ENCODE data around the gene FBXO46. TPM values are rescaled to one million over a fixed set of nuclear protein-coding genes. Genes with fewer than 3 reads are reported as not detected.

Gene FBXO46
- total and polyA plus RNA-seq, 2 donors (not counting 1 experiment from before 2014, with no cell fraction given): 19.9 to 44.5 TPM

DNA sequence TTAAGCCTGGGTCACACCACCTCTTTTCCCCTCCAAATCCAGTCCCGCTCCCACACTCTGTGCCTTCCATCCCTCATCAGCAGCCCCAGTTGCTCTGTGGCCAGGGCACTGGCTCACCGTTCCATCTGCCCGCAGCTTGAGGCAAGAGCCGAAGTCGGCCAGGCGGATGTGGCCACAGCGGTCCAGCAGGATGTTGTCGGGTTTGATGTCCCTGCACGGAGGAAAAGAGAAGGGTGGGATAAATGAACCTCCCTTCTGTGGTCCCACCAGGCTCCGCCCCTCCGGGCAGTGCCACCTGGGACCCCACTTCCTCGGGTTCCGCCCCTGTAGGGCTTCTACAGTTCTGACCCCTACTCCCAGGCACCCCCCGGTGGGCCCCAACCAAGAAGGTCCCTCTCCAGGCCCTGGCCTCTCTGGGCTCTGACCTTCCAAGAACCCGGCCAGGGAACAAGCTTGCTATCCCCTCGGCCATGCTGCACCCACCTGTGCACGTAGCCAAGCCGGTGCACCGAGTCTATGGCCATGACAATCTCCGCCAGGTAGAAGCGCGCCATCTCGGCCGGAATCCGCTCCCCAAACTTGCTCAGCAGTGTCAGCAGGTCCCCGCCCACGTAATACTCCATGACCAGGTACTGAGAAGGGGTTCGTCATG is 47.4 kb upstream of the FBXO46 start:
- Mint-ChIP-seq H3K9me3 (ENCODE audit: insufficient read depth) (no peaks in the 10 kb centered on the region), H3K27ac (no peak overlapping the region), H3K27me3 (peaks cover 10% of the 10 kb centered on the region), H3K4me3 (no peak overlapping the region), H3K4me1 (peaks cover 24% of the 10 kb centered on the region)
- TF ChIP-seq CTCF (IDR thresholded peaks at IDR 0.05) (no peak), EZH2 (IDR thresholded peaks at IDR 0.05; ENCODE audit: borderline replicate concordance, insufficient read depth, low read depth, low read length, poor library complexity, severe bottlenecking) (no peak)
- peak overlapping the region; percentile 92 for H3K4me2 ChIP-seq (replicated peaks; ENCODE audit: low read depth, low read length, poor library complexity, severe bottlenecking)
- no peak overlapping the region for H2AFZ ChIP-seq (ENCODE audit: insufficient read depth, low read depth, low read length, poor library complexity, severe bottlenecking)
- ATAC-seq (ENCODE audit: low read depth): no peak
- peaks cover 54% of the 10 kb centered on the region for H4K20me1 ChIP-seq (ENCODE audit: control insufficient read depth, insufficient read depth, low read length, poor library complexity, severe bottlenecking)
- H3K9me3 ChIP-seq (ENCODE audit: control extremely low read depth in 1 of 3, control insufficient read depth in 2 of 3, insufficient read depth in 1 of 3, low read length in 2 of 3): peaks cover 0 to 4% (median 0%) of the 10 kb centered on the region in 3 donors
- peaks cover 17 to 22% of the 10 kb centered on the region in 2 donors for H3K4me1 ChIP-seq (ENCODE audit: control insufficient read depth in 2 of 2, insufficient read depth in 2 of 2, low read length in 2 of 2)
- CTCF ChIA-PET: no interaction called here
- no peak overlapping the region for H3K9ac ChIP-seq (ENCODE audit: low read length)
- H3K27ac ChIP-seq (ENCODE audit: low read length in 2 of 2): no peak overlapping the region
- H3K27me3 ChIP-seq (replicated peaks in 1 of 4; ENCODE audit: control extremely low read depth in 1 of 4, control insufficient read depth in 3 of 4, insufficient read depth in 4 of 4, low read length in 3 of 4): peaks cover 0 to 23% (median 2%) of the 10 kb centered on the region in 4 experiments
- WGBS (ENCODE audit: insufficient coverage): 98% methylated on average over 27 of the region's 28 CpGs
- POLR2A ChIA-PET: no interaction called here
- no peaks in the 10 kb centered on the region for H3K79me2 ChIP-seq (ENCODE audit: control insufficient read depth, insufficient read depth, low read length)
- peaks cover 0 to 11% of the 10 kb centered on the region in 2 experiments for H3K36me3 ChIP-seq (replicated peaks in 1 of 2; ENCODE audit: control extremely low read depth in 1 of 2, control insufficient read depth in 1 of 2, extremely low read depth in 1 of 2, insufficient read depth in 2 of 2, low read length in 1 of 2)
- no peak for DNase-seq
- H3K4me3 ChIP-seq (ENCODE audit: control extremely low read depth in 1 of 5, extremely low read depth in 1 of 5, insufficient read depth in 1 of 5, low read depth in 2 of 5, low read length in 4 of 5): no peak overlapping the region
- intact Hi-C loops (cut with micrococcal nuclease): no loop called here

- Mint-ChIP-seq H3K4me3 (no peak overlapping the region), H3K4me1 (peaks cover 24% of the 10 kb centered on the region), H3K9me3 (ENCODE audit: insufficient read depth) (no peaks in the 10 kb centered on the region), H3K27me3 (peaks cover 10% of the 10 kb centered on the region), H3K27ac (no peak overlapping the region)
- H3K4me1 ChIP-seq (ENCODE audit: control insufficient read depth in 2 of 2, insufficient read depth in 2 of 2, low read length in 2 of 2): peaks cover 17 to 25% of the 10 kb centered on the region in 2 donors
- 98% methylated on average over 34 of the region's 34 CpGs for WGBS (ENCODE audit: insufficient coverage)
- CTCF ChIA-PET: interaction anchor here (1.2 kb wide), 1 partner anchor 39 kb away, joined by 5 read pairs; no protein-coding TSS in a partner anchor
- H3K27me3 ChIP-seq (replicated peaks in 1 of 4; ENCODE audit: control extremely low read depth in 1 of 4, control insufficient read depth in 3 of 4, insufficient read depth in 4 of 4, low read length in 3 of 4): peaks cover 0 to 23% (median 2%) of the 10 kb centered on the region in 4 experiments
- H3K9me3 ChIP-seq (ENCODE audit: control extremely low read depth in 1 of 3, control insufficient read depth in 2 of 3, insufficient read depth in 1 of 3, low read length in 2 of 3): peaks cover 0 to 4% (median 0%) of the 10 kb centered on the region in 3 donors
- ATAC-seq (ENCODE audit: low read depth) (no peak), DNase-seq (no peak)
- H2AFZ ChIP-seq (ENCODE audit: insufficient read depth, low read depth, low read length, poor library complexity, severe bottlenecking): no peak overlapping the region
- no peak overlapping the region for H3K4me2 ChIP-seq (replicated peaks; ENCODE audit: low read depth, low read length, poor library complexity, severe bottlenecking)
- intact Hi-C loops (cut with micrococcal nuclease): no loop called here
- H3K4me3 ChIP-seq (ENCODE audit: control extremely low read depth in 1 of 5, extremely low read depth in 1 of 5, insufficient read depth in 1 of 5, low read depth in 2 of 5, low read length in 4 of 5): no peak overlapping the region
- no peak overlapping the region for H3K27ac ChIP-seq (ENCODE audit: low read length in 2 of 2)
- peaks cover 52% of the 10 kb centered on the region for H4K20me1 ChIP-seq (ENCODE audit: control insufficient read depth, insufficient read depth, low read length, poor library complexity, severe bottlenecking)
- TF ChIP-seq CTCF (IDR thresholded peaks at IDR 0.05) (no peak), EZH2 (IDR thresholded peaks at IDR 0.05; ENCODE audit: borderline replicate concordance, insufficient read depth, low read depth, low read length, poor library complexity, severe bottlenecking) (no peak)
- POLR2A ChIA-PET: no interaction called here
- H3K9ac ChIP-seq (ENCODE audit: low read length): no peak overlapping the region
- peaks cover 0 to 11% of the 10 kb centered on the region in 2 experiments for H3K36me3 ChIP-seq (replicated peaks in 1 of 2; ENCODE audit: control extremely low read depth in 1 of 2, control insufficient read depth in 1 of 2, extremely low read depth in 1 of 2, insufficient read depth in 2 of 2, low read length in 1 of 2)
- no peaks in the 10 kb centered on the region for H3K79me2 ChIP-seq (ENCODE audit: control insufficient read depth, insufficient read depth, low read length)
Observed at GRCh38 chr19:45777395-45777961, 46.8 kb upstream of the FBXO46 start.
